HUES48 (cell line): ENCODE measurements around the gene TENT5C.

Experiments
- H3K27ac ChIP-seq: one replicate; pipeline ENCODE4 v1.7.0; 2013; ENCODE audit warnings: low read depth, low read length, inconsistent platforms
- H3K27me3 ChIP-seq: 2 replicates; pipeline ENCODE4 v1.6.1; 2013; ENCODE audit warnings: mild to moderate bottlenecking, low read length; ENCODE audit not compliant: control insufficient read depth, insufficient read depth
- H3K36me3 ChIP-seq: 2 replicates; pipeline ENCODE4 v1.6.1; 2013; ENCODE audit warnings: low read length; ENCODE audit not compliant: control insufficient read depth, insufficient read depth
- H3K4me1 ChIP-seq: 2 replicates; pipeline ENCODE4 v1.6.1; 2013; ENCODE audit warnings: mild to moderate bottlenecking, low read length; ENCODE audit not compliant: control insufficient read depth, insufficient read depth
- H3K4me3 ChIP-seq: 2 replicates; pipeline ENCODE4 v1.5.1; 2013; ENCODE audit warnings: mild to moderate bottlenecking, low read depth, low read length
- H3K9ac ChIP-seq: 2 replicates; pipeline ENCODE4 v1.6.1; 2013; ENCODE audit warnings: mild to moderate bottlenecking, low read depth, low read length, moderate library complexity
- H3K9me3 ChIP-seq: 2 replicates; pipeline ENCODE4 v1.6.1; 2013; ENCODE audit warnings: low read length; ENCODE audit not compliant: control insufficient read depth, insufficient read depth

The TENT5C gene

DNA sequence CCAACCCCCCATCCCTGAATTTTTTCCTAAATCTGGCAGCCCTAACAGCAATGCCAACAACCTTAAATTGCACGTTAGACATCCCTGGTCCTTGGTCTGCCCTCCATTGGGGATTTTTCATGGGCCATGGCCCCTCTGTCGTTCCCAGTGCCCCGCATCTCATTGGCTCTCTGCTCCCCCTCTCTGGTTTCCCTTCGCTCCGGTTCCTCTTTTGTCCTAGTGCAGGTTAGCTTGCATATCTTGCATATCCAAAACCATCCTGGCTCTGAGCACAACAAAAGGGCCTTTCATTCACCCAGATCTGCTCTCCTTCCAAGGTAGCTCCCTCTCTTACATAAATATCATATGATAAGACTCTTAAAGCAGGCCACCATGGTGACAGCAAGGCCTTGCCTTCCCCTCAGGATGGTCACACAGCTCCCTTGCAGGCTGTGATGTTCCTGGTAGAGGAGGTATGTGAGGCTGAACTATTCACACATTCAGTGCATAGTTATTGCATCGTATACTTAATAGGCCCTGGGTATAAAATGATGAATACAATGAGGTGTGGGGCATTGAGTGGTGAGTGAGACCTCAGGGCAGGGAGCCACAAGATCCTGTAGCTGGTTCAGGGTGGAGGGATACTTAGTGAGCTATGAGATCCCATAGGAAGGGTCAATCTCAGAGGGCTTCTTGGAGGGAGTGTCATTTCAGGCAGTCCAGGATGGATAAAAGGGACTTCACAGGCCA, 45.2 kb downstream of the TENT5C start:
- Histone ChIP-seq H3K9ac (no peak overlapping the region), H3K27me3 (no peaks in the 10 kb centered on the region), H3K4me1 (0 out of 2 replicates have a peak, but pooled peaks cover 3% of the 10 kb centered on the region), H3K4me3 (no peak overlapping the region), H3K9me3 (no peaks in the 10 kb centered on the region), H3K27ac (no peak overlapping the region), H3K36me3 (no peaks in the 10 kb centered on the region)

DNA sequence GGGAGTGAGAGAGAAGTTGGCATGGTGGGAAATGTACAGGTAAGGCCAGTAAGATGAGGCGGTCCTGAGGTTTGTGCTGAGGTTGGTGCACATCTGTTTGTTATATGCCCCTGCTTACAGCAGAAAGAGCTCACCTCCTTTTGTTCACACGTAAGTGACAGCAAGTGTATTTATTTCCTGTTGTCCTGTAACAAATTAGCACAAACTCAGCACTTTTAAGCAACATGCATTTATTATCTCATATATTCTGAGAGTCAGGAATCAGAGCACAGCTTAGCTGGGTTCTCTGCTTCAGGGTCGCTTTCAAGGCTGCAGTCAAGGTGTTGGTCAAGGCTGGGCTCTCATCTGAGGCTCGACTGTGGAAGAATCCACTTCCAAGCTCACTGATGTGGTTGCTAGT, 45.8 kb downstream of the TENT5C start:
- Histone ChIP-seq H3K36me3 (no peaks in the 10 kb centered on the region), H3K9me3 (no peaks in the 10 kb centered on the region), H3K27me3 (no peaks in the 10 kb centered on the region), H3K9ac (no peak overlapping the region), H3K27ac (no peak overlapping the region), H3K4me3 (no peak overlapping the region), H3K4me1 (0 out of 2 replicates have a peak, but pooled peaks cover 3% of the 10 kb centered on the region)

DNA sequence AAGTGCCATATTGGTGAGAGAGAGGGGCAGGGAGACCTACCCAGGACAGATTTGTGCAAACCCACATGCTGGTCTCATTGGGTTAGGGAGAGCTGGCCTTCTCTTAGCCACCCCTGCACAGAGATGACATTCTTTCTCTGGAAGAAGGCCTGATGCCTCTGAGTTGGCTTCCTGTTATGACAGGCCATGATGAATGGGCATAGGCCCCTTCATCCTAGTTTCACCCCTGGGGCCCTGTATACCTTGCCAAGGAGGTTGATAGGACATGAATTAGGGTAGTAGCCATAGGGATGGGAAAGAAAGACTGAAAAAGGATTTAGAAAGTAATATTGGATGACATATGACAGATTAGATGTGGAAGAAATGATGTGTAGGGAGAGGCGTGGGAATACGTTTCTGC, 46.6 kb downstream of the TENT5C start:
- H3K27me3 ChIP-seq = no peaks in the 10 kb centered on the region
- no peak overlapping the region for H3K4me3 ChIP-seq
- H3K9ac ChIP-seq = no peak overlapping the region
- H3K9me3 ChIP-seq = no peaks in the 10 kb centered on the region
- H3K4me1 ChIP-seq = peaks cover 3% of the 10 kb centered on the region; the same call in 1 of the 2 replicates
- H3K27ac ChIP-seq = no peak overlapping the region
- H3K36me3 ChIP-seq = no peaks in the 10 kb centered on the region

DNA sequence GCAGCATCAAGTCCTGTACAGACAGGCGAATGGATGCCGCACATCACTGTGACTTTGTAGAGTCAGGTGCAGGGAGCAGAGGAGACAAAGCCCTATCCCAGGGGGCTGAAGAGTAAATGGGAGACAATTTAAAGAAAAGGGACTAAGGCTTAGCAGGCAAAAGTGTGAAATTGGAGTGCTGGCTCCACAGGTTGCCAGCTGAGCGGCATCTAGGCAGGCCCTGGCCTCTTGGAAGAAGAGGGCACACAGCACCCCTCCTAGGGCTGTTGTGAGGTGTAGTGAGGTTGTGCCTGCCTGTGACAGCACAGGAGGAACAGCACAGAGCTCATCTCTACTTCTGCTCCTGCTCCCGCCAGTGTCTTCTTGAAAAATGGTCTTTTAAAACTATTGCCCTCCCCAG, 47.3 kb downstream of the TENT5C start:
- Histone ChIP-seq H3K36me3 (no peaks in the 10 kb centered on the region), H3K9ac (no peak overlapping the region), H3K9me3 (no peaks in the 10 kb centered on the region), H3K27me3 (no peaks in the 10 kb centered on the region), H3K27ac (no peak overlapping the region), H3K4me3 (no peak overlapping the region), H3K4me1 (peaks cover 3% of the 10 kb centered on the region; the same call in 1 of the 2 replicates)

DNA sequence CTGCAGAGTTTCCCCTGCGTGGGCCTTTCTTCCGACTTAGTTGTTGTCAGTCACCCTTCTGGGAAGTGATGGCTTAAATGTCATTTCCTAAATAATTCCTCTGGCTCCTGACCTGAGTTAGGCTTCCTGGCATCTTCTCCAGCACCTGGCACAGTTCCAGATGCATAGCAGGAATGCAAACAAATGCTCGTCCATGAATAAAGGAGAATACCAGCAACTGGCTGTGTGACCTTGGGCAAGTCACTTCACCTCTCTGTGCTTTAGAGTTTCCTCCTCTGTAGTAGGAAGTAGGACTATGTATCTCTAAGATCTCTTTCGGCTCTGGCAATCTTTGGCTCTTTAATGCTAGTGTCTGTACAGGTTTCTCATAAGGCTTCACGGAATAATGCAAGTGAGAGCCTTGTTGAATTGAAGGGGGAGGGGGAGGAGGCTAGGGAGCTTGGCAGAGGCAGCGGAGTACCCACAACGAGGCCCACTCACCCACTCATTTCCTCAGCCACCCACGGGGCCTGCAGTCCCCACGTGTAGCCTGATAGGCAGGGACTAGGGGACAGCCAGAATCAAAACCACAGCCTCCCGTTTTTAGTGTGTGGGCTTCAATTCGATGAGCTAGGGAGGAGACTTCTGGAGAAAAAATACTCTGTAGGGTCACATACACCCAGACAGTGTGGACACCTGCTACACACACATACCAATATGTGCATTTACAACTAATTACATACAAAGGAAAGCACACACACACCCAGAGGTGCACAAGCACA, 48.1 kb downstream of the TENT5C start:
- H3K36me3 ChIP-seq = no peaks in the 10 kb centered on the region
- no peak overlapping the region for H3K27ac ChIP-seq
- no peaks in the 10 kb centered on the region for H3K9me3 ChIP-seq
- no peak overlapping the region for H3K4me3 ChIP-seq
- H3K4me1 ChIP-seq = peaks cover 3% of the 10 kb centered on the region; the same call in 1 of the 2 replicates
- H3K27me3 ChIP-seq = no peaks in the 10 kb centered on the region
- H3K9ac ChIP-seq = no peak overlapping the region

DNA sequence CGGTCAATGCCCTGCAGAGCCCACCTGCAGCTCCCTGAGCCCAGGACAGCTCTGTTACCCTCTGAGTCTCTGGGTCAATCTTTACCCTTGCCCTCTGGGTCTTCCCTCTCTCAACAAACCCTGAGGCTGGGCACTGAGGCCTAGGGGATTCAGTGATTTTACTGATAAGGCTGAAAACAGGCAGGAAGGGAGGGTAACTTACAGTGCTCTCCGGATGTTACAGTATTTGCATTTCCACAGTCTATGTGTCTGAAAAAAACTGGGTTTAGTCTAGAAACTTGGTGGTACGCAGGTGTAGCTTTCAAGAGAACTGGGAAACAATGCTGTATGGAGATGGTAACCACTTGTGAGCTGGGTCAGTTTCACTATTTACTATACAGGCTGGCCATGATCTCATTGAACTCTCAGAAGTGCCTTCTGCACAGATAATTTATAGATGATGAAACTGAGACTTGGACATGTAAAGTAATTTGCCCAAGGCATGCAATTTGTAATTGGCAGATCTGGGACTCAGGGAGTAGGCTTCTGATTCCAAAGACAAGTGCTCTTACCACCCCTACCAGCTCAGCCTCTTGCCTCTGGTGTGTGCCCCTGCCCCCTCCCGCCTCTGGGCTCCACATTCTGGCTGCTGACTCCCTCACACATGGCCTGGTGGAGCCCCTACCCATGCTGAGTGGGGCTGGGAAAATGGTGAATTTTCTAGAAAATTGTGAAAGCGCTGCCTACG, 48.8 kb downstream of the TENT5C start:
- Histone ChIP-seq H3K9me3 (no peaks in the 10 kb centered on the region), H3K9ac (no peak overlapping the region), H3K4me3 (no peak overlapping the region), H3K36me3 (no peaks in the 10 kb centered on the region), H3K27ac (no peak overlapping the region), H3K4me1 (peaks cover 3% of the 10 kb centered on the region; the same call in 1 of the 2 replicates), H3K27me3 (no peaks in the 10 kb centered on the region)

DNA sequence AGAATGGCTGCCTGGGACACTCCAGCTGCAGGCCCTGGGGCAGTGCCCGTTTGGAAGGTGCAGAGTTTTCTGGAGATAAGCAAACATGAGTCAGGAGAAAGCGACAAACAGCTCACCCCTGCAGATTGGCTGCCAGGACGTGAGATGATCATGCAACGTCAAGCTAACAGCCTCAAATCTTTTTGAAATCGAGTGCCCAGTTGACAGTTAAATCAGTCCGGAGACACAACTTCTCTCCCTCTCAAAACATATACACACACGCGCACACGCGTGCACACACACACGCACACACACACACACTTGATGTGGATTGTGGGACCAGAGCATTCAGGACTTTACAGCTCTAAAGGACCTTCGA, 49.4 kb downstream of the TENT5C start:
- no peak overlapping the region for H3K4me3 ChIP-seq

DNA sequence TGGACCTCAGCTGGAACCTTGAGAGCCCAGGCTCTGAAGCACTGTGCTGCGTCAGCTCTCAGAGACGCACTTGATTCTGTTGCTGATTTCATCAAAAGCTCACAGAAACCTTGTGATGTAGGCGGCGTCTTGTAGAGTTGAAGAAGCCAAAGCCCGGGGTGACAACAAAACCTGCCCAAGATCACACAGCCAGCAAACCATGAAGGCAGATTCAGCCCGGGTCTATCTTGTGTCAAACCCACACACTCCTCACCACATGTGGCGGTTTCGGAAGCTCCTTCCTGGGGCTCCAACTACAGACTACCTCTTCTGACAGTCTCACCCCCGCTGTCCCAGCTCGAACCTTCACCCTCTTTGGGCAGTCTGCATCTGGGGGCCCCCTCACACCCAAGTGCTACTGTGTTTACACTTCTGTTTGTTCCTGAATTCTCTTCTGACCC, 50.4 kb downstream of the TENT5C start:
- Histone ChIP-seq H3K4me3 (no peak overlapping the region), H3K9ac (no peak overlapping the region), H3K4me1 (no peaks in the 10 kb centered on the region; the same call in 1 of the 2 replicates)

More for the DNA sequence above, 49.4 kb downstream of the TENT5C start:
- H3K9ac ChIP-seq = no peak overlapping the region
- H3K9me3 ChIP-seq = no peaks in the 10 kb centered on the region
- no peak overlapping the region for H3K27ac ChIP-seq
- H3K36me3 ChIP-seq = no peaks in the 10 kb centered on the region
- peaks cover 3% of the 10 kb centered on the region; the same call in 1 of the 2 replicates for H3K4me1 ChIP-seq
- H3K27me3 ChIP-seq = no peaks in the 10 kb centered on the region

DNA sequence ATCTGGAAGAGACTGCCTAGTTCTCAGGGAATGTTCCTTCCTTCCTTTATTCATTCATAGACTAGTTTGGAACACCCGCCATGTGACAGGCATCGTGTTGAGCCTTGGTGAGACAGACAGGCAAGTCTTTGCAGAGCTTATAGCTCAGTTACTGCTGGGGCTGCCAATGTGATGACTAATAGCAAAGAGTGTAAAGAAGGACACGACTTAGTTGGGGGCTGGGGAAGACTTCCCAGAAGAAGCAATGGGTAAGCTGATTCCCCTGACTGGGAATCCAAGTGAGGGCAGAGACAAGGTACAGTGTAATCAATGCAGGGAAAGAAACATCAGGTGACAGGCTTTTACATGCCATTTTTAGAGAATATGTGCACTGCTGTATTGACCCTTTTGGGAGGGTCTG, 51.2 kb downstream of the TENT5C start:
- Histone ChIP-seq H3K27ac (no peak overlapping the region), H3K4me1 (no peaks in the 10 kb centered on the region; the same call in 1 of the 2 replicates), H3K27me3 (no peaks in the 10 kb centered on the region), H3K9me3 (0 out of 2 replicates have a peak, but pooled peaks cover 3% of the 10 kb centered on the region), H3K36me3 (no peaks in the 10 kb centered on the region), H3K9ac (no peak overlapping the region), H3K4me3 (no peak overlapping the region)

More for the DNA sequence above, 50.4 kb downstream of the TENT5C start:
- H3K9me3 ChIP-seq = no peaks in the 10 kb centered on the region
- no peak overlapping the region for H3K27ac ChIP-seq
- H3K36me3 ChIP-seq = no peaks in the 10 kb centered on the region
- no peaks in the 10 kb centered on the region for H3K27me3 ChIP-seq

DNA sequence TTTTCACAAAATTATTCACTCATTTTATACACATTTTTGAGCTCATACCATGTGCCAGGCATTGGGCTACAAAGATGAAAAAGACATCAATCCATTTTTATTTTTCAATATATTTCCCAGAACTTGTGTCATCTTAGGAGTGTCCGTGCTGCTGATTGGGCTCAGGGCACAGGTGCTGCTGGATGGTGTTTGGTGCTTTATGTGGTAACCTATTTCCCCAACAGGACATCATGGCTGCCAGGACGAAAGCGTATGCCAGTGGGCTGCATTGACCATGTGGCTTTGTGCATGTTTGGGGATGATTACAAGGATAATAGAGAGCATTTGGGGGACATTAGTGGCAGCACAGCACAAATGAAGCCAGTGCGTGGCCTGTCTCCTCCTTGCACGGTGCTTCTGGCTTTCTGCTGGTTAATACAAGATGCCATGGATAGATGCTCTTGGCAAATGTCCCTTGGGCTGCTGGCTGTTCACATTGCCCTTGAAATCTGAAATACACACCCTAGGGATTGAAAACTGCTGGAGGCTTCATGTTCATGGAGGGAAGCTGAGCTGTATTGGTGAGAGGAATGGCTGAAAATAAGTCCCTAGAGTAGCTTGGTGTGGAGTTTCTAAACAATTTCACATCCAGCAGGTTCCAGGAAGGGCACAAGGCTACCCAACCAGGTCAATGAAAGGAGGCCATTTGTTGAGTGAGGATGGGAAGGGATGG, 52.3 kb downstream of the TENT5C start:
- Histone ChIP-seq H3K36me3 (no peaks in the 10 kb centered on the region), H3K9ac (no peak overlapping the region), H3K9me3 (0 out of 2 replicates have a peak, but pooled peaks cover 3% of the 10 kb centered on the region), H3K27ac (no peak overlapping the region), H3K27me3 (no peaks in the 10 kb centered on the region), H3K4me3 (no peak overlapping the region), H3K4me1 (no peaks in the 10 kb centered on the region; the same call in 1 of the 2 replicates)
